NCI-H2196 treated with DMSO at 0.1 percent for 48 hours (cell line): ENCODE data around the gene TTC33.

Experiments
- DNase-seq: peaks from one replicate; lab custom pipeline; 2025; ENCODE audit not compliant: unreplicated experiment; lab: John Stamatoyannopoulos, UW

TTC33 gene

DNA sequence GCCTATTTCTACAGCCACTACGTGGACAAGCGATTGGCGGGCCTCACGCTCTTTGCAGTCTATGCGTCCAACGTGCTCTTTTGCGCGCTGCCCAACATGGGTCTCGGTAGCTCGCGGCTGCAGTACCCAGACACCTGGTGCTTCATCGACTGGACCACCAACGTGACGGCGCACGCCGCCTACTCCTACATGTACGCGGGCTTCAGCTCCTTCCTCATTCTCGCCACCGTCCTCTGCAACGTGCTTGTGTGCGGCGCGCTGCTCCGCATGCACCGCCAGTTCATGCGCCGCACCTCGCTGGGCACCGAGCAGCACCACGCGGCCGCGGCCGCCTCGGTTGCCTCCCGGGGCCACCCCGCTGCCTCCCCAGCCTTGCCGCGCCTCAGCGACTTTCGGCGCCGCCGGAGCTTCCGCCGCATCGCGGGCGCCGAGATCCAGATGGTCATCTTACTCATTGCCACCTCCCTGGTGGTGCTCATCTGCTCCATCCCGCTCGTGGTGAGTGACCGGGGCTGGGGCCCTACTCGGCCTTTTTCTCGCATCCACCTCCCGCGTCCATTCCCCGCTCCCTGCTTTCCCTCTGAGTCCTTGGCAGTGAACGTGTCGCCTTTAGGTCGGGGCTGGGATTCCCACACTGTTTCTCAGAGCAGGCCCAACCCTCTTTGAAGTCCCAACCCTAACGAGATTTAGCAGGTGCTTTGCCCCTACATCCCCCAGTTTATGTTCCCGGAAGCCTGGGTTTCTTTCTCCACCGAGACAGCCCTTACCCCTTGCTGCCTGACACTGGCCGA, 74.2 kb downstream of the TTC33 start:
- no peak for DNase-seq

DNA sequence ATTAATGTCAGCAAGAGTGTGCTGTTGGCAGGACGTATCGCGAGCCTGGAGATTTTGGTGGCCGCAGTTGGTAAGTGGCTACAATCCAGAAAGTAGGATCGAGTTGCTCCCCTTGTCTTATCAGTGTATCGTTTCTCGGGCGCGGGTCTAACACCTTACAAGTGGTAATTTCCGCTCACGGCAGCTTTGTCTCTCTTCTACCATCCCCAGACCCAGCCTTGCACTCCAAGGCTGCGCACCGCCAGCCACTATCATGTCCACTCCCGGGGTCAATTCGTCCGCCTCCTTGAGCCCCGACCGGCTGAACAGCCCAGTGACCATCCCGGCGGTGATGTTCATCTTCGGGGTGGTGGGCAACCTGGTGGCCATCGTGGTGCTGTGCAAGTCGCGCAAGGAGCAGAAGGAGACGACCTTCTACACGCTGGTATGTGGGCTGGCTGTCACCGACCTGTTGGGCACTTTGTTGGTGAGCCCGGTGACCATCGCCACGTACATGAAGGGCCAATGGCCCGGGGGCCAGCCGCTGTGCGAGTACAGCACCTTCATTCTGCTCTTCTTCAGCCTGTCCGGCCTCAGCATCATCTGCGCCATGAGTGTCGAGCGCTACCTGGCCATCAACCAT, 74.9 kb downstream of the TTC33 start:
- DNase-seq = no peak

DNA sequence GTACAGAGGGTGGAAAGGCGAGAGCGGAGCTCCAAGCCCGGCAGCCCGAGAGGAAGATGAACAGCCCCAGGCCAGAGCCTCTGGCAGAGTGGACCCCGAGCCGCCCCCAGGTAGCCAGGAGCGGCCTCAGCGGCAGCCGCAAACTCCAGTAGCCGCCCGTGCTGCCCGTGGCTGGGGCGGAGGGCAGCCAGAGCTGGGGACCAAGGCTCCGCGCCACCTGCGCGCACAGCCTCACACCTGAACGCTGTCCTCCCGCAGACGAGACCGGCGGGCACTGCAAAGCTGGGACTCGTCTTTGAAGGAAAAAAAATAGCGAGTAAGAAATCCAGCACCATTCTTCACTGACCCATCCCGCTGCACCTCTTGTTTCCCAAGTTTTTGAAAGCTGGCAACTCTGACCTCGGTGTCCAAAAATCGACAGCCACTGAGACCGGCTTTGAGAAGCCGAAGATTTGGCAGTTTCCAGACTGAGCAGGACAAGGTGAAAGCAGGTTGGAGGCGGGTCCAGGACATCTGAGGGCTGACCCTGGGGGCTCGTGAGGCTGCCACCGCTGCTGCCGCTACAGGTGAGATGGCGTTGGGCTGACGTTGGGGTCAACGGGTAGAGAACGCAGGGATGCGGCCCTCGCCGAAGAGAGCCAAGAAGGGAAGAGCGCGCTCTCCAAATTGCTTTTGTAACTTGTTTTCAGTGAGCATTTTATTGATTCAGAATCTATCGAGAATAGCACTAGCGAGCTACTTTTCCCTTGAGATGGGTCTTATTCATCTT, 75.7 kb downstream of the TTC33 start, which contains the start of gene PTGER4:
Gene PTGER4, plus strand, starts transcription at position 3 of the 769 bp plus-strand sequence. CDS start 1,079 bp downstream, outside the sequence.
- no peak for DNase-seq

DNA sequence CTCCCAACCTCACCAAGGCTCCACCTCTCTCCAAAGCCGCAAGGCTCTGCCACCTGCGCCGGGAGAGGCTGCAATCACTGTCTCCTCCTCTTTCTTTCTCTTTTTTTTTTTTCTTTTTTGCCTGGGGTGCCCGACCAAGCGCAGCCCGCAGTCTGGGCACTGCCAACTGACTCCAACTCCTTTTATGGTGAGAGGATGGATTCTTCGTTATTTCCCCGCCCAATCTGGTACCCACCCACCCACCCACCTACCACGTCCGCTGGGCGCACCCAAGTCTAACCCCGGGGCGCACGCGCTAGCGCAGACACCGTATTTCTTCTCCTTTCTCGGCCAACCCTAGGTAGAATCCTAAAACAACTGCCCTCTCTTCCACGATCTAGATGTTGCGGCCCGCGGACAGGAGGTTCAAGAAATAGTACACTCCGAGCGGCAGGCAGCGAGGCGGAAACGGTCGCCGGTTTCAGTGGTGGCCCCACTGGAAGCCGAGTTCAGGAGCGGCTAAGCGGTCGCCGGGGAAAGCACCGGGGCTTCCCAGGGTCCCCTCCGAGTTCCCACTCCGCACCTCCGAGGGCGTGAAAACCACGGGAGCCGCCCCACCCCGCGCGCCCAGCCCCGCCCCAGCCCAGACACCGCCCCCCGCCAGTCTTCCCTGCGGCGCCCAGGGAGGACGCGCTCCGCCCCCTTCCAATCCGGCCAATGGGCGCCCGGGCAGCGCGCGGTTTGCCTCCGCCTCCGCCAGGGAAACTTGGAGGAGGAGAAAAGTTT, 76.4 kb downstream of the TTC33 start:
- peak; percentile 91 for DNase-seq

DNA sequence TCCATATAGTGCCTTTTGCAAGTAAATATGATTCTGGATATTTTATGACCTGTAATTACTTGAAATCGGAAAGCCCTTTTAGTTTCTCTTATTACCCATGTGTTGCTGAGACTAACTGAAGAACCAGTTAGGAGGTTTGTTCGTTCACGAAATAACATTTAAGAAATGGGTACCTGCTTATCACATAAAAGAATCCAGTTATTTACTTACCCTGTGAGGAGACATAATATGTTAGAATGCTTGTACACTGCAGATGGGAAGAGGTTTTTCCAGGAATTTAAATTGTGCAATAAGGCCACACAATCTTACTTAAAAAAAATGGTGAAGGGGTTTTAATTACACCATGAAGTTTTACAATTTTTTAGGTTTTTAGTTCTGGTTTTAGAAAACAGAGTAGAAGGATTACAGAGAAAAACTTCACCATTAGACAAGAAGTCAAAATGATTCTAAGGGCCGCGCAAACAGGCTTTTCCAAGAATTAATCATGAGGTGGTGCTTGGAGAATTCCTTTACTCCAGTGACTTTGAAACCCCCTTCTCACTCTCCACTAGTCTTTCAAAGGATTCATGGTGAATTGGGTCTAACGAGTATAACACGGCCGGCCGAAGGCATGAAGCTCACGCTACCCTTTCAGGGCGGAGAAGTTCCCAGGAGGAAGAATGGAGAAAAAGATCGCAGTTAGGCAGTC, 77.2 kb downstream of the TTC33 start:
- no peak for DNase-seq

DNA sequence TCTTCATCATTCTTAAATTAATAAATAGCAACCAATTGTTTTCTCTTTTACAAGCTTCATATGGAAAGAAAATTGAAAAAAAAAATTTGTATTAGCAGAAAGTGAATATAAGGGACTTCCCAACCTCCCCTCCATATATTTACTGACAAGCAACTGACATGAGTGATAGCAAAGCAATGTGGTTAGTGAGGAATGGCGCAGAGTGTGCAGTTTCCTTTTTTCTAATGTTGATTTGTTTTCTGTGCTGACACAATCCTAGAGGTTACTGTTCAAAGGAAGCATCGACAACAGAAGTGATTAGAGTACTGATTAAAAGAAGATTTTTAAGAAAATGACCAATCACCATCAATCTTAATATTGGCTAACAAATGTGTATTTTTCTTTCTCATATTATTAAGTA, 77.7 kb downstream of the TTC33 start:
- no peak for DNase-seq

DNA sequence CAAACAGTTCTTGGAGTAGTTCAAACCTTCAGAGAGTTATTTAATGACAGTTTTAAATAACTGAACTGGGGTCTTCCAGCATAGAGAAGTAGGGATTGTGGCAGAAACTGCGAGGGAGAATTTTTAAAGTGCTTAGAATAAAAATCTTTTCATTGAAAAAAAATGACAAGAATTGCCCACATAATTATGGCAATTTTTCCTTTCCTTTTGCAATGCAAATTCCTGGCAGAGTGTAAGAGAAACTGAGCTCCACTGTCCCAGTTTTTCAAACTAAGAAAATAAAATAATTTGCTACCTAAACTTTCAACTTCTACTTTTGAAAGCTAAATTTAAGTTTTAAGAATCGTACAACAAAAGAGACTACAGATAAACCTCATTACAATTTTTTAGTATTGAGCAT, 78.3 kb downstream of the TTC33 start:
- DNase-seq = no peak

DNA sequence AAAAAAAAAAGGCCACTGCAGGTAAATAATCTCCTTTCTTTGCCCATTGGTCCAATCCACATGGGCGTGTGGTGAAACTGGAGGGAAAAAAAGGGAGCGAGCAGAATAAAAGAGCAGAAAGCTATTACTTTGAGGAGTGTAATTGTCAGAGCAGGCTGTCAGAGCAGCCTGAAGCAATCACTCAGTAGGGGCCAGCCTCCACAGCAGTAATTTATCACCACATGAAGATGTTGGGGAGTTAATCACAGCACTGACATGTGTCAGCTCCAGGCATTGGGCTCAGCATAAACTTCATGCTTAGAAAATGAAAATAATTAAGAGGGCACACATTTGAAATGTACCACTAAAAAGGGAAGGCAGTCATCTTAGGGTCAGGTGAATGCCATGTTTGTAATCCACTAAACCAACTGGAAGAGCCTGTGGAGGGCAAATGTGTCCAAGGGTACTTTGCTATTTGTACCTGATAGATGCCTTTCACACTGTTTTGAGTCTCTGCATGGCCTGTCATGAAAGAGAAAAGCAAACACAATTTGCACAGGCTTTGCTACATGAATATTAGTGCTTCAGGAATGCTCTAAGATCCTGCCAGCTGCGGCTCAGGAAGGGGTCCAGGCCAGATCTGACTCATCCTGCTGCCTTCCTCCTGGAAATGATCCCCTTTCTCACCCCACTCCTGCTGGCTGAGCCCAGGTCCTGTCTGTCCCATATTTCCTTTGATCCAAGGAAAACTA, 79.0 kb downstream of the TTC33 start:
- DNase-seq = no peak

DNA sequence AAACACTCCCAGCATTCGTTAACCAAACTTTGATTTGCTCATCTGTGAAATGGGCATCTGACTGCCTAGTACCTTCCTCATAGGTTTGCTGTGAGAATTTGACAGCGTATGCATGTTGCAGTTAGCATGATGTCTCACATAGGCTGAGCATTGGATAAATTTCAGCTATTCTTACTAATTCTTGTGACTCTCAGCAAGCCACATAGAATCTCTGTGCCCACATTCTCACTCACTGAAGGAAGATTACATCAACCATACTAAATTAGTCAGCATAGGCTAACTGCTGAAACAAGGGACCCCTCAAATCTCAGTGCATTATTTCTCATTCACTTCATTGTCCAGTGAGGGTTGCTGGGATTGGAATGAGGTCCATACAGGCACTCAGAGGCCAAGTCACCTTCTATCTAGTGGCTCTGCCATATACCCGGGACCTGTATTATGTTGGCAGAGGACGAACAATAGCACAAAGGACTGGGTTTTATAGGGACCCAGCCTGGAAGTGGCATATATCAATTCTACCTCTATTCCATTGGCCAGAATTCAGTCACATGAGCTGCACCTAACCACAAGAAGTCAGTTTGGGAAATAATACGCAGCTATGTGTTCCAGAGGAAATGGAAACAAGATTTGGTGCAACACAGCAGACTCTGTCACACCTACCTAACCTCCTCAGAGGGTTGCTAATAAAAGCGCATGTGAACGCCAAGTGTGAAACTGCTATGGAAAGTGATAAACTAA, 80.2 kb downstream of the TTC33 start:
- no peak for DNase-seq

DNA sequence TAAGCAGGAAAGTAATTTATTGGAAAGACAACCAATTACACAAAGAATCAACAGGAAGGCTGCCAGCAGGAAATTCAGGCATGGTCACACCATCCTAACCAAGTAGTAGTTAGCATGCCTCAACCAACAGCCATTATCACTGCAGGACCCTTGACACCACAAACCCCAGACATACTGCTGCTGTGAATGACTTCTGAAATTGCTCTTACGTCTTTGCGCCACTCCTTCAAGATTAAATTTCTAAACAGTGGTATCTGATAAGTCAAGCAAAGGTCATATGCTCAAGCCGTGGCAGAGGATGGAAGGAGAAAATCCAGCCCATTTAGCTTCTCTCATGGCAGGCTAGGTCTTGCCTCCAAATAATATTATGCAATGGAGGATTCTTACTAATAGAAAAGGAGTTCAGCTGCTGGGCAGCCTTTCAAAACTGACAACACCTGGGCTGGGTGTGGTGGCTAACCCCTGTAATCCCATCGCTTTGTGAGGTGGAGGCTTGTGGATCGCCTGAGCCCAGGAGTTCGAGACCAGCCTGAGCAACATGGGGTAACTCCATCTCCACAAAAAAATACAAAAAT, 81.0 kb downstream of the TTC33 start:
- no peak for DNase-seq

DNA sequence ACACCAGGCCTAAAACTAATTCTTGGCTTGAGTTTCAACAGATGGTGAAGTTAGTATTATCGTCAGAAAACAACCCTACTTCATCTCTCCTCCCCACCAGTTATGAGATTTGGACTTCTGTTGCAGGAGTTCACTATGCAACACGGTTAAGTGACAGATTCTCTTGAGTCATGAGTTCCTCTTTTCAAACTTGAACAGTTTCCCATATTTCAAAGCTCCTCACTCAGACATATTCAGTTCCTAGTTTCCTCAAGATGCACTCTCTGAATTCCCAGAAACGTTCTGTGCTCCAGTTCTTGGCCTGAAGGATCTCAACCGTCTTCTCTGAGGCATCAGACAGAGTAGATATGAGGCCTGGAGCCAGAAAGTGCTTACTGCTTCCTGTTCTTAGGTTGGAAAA, 83.3 kb downstream of the TTC33 start:
- no peak for DNase-seq

DNA sequence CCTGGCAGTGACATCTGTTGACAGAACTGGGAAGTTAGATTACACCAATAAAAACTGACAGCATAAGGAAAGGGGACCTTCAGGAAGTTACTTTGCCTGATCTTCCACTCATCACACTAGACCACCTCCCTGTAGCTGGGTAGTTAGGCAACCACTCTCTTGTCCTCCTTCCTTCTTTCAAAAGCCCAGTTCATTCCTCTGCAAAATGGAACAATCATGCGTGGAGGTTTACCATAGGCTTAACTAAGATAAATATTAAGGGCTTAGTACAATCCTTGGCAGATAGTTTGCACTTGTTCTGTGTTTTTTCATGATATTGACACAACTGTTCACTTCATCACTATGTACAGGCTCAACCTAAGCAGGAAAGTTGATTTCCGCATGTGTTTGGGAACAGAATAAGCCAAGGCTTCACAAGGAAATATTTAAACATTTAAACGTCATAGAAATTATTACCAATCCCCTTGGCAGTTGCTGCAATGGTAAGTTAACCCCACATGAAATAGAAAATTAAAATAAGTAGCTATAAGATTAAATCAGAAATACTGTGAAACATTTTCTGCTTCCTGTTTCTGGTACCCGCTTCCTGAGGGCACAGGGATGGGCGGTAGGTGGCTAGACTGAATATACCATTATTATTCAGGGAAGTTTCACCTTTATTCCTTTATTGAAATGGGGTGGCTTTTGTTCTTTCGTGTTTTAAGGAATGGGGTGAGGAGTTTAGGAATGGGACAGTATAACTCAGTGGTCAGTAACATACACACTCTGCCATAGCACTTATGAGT, 86.0 kb downstream of the TTC33 start:
- DNase-seq = no peak

DNA sequence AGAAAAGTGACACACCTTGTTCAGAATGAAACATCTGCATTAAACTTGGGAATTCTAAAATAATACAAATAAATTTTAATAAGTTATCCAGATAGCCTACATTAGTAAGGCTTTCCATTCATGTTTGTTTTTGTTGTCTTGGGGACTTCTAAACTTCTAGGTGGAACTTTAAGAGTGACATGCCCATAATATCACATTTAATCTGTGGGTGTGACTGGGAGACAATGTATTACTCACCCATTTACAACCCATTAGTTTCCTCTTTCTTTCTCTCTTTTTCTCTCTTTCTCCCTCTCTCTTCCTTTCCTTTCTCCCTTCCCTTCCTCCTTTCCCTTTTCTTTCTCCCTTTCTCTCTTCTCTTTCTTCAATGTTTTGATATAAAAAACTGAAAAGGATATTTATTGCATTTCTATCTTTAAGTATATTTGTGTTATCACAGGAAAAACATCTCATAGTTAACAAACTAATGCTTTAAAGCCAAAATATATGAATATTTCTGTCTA, 88.5 kb downstream of the TTC33 start:
- DNase-seq = no peak

DNA sequence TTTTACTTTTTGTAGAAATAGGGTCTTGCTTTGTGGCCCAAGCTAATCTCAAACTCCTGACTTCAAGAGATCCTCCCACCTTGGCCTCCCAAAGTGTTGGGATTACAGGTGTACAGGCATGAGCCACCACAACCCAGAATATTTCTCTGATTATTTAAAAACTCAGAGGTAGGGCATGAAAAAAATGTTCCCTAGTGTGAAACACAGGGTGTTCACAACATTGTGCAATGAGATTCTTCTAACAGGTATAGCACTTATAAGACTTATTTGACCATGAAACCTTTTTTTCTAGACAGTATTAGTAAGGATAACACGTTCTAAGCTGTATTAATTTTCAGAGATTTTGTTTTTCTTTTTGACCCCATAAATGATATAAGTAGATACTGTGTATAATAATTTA, 89.1 kb downstream of the TTC33 start:
- DNase-seq = no peak

DNA sequence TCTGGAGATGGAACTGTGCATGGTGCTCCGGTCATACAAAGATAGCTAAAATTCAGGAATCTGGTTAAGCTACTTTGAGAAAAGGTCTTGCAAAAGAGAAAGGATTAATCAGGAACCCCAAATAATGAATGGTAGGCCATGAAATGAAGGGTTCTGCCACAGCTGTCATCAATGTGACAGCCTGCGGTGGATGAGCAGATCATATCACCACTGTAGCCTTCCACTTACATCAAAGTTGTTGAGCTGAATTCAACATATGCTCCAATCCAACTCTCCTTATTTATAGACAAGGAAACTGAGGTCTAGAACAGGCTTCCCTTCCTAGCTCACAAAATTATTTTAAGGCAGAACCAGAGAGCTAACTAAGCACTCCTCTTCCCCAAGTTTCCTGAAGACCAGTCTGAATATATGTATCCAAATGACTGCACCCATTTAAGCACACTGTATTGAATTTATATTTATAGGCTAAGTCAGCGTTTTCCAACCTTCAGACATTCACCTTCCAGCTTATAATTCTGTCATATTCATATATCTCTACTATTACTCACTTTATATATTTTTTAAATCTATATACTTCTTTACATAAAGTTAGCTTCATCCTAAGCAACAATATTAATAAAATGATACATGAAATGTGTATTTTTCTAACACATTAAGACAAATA, 90.0 kb downstream of the TTC33 start:
- no peak for DNase-seq

DNA sequence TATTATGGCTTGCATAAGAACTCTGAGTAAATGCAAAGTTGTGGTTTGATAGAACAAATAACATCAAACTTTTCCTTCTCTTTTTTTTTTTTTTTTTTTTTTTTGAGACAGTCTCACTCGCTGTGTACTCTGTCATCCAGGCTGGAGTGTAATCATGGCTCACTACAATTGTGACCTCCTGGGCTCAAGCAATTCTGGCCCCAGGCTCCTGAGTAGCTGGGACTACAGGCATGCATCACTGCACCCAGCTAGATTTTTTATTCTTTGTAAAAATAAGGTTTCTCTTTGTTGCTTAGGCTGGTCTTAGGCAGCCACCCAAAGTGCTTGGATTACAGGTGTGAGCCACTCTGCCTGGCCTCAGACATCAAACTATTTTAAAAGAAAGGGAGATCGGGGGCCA, 95.0 kb downstream of the TTC33 start:
- no peak for DNase-seq

DNA sequence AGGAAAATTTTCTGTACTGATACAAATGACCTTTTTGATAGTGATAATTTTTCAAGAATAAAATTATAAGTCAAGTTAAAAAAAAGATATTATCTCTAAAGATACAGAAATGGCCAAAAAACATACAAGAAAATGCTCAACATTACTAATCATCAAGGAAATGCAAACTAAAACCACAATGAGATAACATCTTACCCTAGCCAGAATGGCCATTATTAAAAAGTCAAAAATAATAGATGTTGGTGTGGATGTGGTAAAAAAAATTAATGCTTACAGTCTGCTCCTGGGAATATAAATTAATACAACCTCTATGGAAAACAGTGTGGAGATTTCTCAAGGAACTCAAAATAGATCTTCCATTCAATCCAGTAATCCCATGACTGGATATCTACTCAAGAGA, 99.0 kb downstream of the TTC33 start:
- no peak for DNase-seq
